ENCODE results near the gene WASL. TPM values are rescaled to one million over a fixed set of nuclear protein-coding genes. Genes with fewer than 3 reads are reported as not detected.
"Not testable (repeated sequence)": the region's sequence is repeated elsewhere in the genome, so short reads cannot be mapped to it uniquely, and the experiment has no call there.

Gene WASL
- total RNA-seq, 2 experiments from 2014 or later = 5.5 TPM

GRCh38 chr7:123641901-123642300, 106.9 kb downstream of the WASL start:
- DNase-seq (no peak), ATAC-seq (no peak)
- ChIA-PET CTCF (no interaction called here), POLR2A (no interaction called here)
- intact Hi-C loops (cut with DNase I, micrococcal nuclease) = no loop called here
- Mint-ChIP-seq H3K9me3 (ENCODE audit: low read depth) (no peaks in the 10 kb centered on the region), H3K27me3 (peaks cover 22% of the 10 kb centered on the region), H3K36me3 (ENCODE audit: low read depth) (no peaks in the 10 kb centered on the region), H3K4me3 (no peak overlapping the region), H3K4me1 (no peaks in the 10 kb centered on the region), H3K27ac (no peak overlapping the region)

- no peaks in the 10 kb centered on the region for H3K4me1 Mint-ChIP-seq
- ChIA-PET CTCF (no interaction called here), POLR2A (no interaction called here)
- intact Hi-C loops (cut with DNase I, micrococcal nuclease) = no loop called here
- H3K4me3 Mint-ChIP-seq = no peak overlapping the region
- peaks cover 17% of the 10 kb centered on the region for H3K27me3 Mint-ChIP-seq
- ATAC-seq (no peak), DNase-seq (no peak)
- no peaks in the 10 kb centered on the region for H3K9me3 Mint-ChIP-seq (ENCODE audit: low read depth)
- no peaks in the 10 kb centered on the region for H3K36me3 Mint-ChIP-seq (ENCODE audit: low read depth)
- no peak overlapping the region for H3K27ac Mint-ChIP-seq
Measured at GRCh38 chr7:123640583-123640982, 108.2 kb downstream of the WASL start.

- no peak overlapping the region for H3K27ac Mint-ChIP-seq
- intact Hi-C loops (cut with DNase I, micrococcal nuclease) = loop anchor here in 1 of 2 experiments (5.0 kb wide), 1 partner anchor 228 kb away; no protein-coding TSS in a partner anchor
- ChIA-PET CTCF (interaction anchor here (0.8 kb wide), 1 partner anchor 15 kb away, joined by 3 read pairs; no protein-coding TSS in a partner anchor), POLR2A (no interaction called here)
- H3K4me3 Mint-ChIP-seq = no peak overlapping the region
- no peaks in the 10 kb centered on the region for H3K9me3 Mint-ChIP-seq (ENCODE audit: low read depth)
- no peak for ATAC-seq
- no peak for DNase-seq
- peaks cover 17% of the 10 kb centered on the region for H3K27me3 Mint-ChIP-seq
- no peaks in the 10 kb centered on the region for H3K36me3 Mint-ChIP-seq (ENCODE audit: low read depth)
- H3K4me1 Mint-ChIP-seq = no peaks in the 10 kb centered on the region
Measured at GRCh38 chr7:123639631-123640030, 109.2 kb downstream of the WASL start.

- intact Hi-C loops (cut with DNase I, micrococcal nuclease) = loop anchor here in 1 of 2 experiments (5.0 kb wide), 1 partner anchor 229 kb away; no protein-coding TSS in a partner anchor
- Mint-ChIP-seq H3K4me1 (no peaks in the 10 kb centered on the region), H3K27me3 (peaks cover 18% of the 10 kb centered on the region), H3K9me3 (ENCODE audit: low read depth) (no peaks in the 10 kb centered on the region), H3K4me3 (no peak overlapping the region), H3K27ac (no peak overlapping the region), H3K36me3 (ENCODE audit: low read depth) (no peaks in the 10 kb centered on the region)
- CTCF ChIA-PET = no interaction called here
- POLR2A ChIA-PET = no interaction called here
- no peak for DNase-seq
- no peak for ATAC-seq
Measured at GRCh38 chr7:123637878-123638277, 110.9 kb downstream of the WASL start.

- no peaks in the 10 kb centered on the region for H3K36me3 Mint-ChIP-seq (ENCODE audit: low read depth)
- H3K4me3 Mint-ChIP-seq = no peak overlapping the region
- POLR2A ChIA-PET = no interaction called here
- intact Hi-C loops (cut with DNase I, micrococcal nuclease) = loop anchor here in 1 of 2 experiments (5.0 kb wide), 1 partner anchor 230 kb away; no protein-coding TSS in a partner anchor
- H3K27ac Mint-ChIP-seq = no peak overlapping the region
- H3K4me1 Mint-ChIP-seq = no peaks in the 10 kb centered on the region
- peaks cover 19% of the 10 kb centered on the region for H3K27me3 Mint-ChIP-seq
- H3K9me3 Mint-ChIP-seq (ENCODE audit: low read depth) = no peaks in the 10 kb centered on the region
- ATAC-seq (no peak), DNase-seq (no peak)
- CTCF ChIA-PET = interaction anchor here (0.7 to 2.2 kb wide), 4 partner anchors 12 to 235 kb away, joined by 3 to 13 read pairs (median 7); no protein-coding TSS in a partner anchor
Measured at GRCh38 chr7:123637203-123637602, 111.6 kb downstream of the WASL start.

GRCh38 chr7:123635551-123636359, 113.0 kb downstream of the WASL start:
- intact Hi-C loops (cut with DNase I, micrococcal nuclease) = loop anchor here (1.0 to 5.0 kb wide), 3 partner anchors 230 to 237 kb away; no protein-coding TSS in a partner anchor
- DNase-seq = no peak
- ChIA-PET POLR2A (interaction anchor here (0.6 kb wide), 1 partner anchor 11 kb away, joined by 3 read pairs; no protein-coding TSS in a partner anchor), CTCF (interaction anchor here (0.6 to 2.2 kb wide), 8 partner anchors 9 to 237 kb away, joined by 3 to 13 read pairs (median 4); no protein-coding TSS in a partner anchor)
- H3K9me3 Mint-ChIP-seq (ENCODE audit: low read depth) = no peaks in the 10 kb centered on the region
- H3K4me3 Mint-ChIP-seq = no peak overlapping the region
- no peaks in the 10 kb centered on the region for H3K4me1 Mint-ChIP-seq
- no peak overlapping the region for H3K27ac Mint-ChIP-seq
- ATAC-seq = no peak
- H3K27me3 Mint-ChIP-seq = peaks cover 21% of the 10 kb centered on the region
- H3K36me3 Mint-ChIP-seq (ENCODE audit: low read depth) = no peaks in the 10 kb centered on the region

GRCh38 chr7:123634011-123634573, 114.7 kb downstream of the WASL start:
- CTCF ChIA-PET = interaction anchor here (1.2 kb wide), 1 partner anchor 10 kb away, joined by 4 read pairs; no protein-coding TSS in a partner anchor
- H3K36me3 Mint-ChIP-seq (ENCODE audit: low read depth); DNase-seq; H3K4me3 Mint-ChIP-seq; intact Hi-C loops (cut with DNase I, micrococcal nuclease); H3K9me3 Mint-ChIP-seq (ENCODE audit: low read depth); H3K27ac Mint-ChIP-seq; H3K4me1 Mint-ChIP-seq; ATAC-seq; POLR2A ChIA-PET: not testable (repeated sequence)
- H3K27me3 Mint-ChIP-seq = peaks cover 22% of the 10 kb centered on the region

- DNase-seq (no peak), ATAC-seq (no peak)
- ChIA-PET POLR2A (no interaction called here), CTCF (interaction anchor here (0.6 to 1.2 kb wide), 2 partner anchors 10 to 289 kb away, joined by 4 read pairs; no protein-coding TSS in a partner anchor)
- no peak overlapping the region for H3K27ac Mint-ChIP-seq
- no peaks in the 10 kb centered on the region for H3K36me3 Mint-ChIP-seq (ENCODE audit: low read depth)
- H3K4me3 Mint-ChIP-seq = no peak overlapping the region
- no peaks in the 10 kb centered on the region for H3K9me3 Mint-ChIP-seq (ENCODE audit: low read depth)
- no peaks in the 10 kb centered on the region for H3K4me1 Mint-ChIP-seq
- intact Hi-C loops (cut with DNase I, micrococcal nuclease) = no loop called here
- peaks cover 22% of the 10 kb centered on the region for H3K27me3 Mint-ChIP-seq
Measured at GRCh38 chr7:123633553-123633952, 115.2 kb downstream of the WASL start.

- Mint-ChIP-seq H3K4me3 (no peak overlapping the region), H3K27ac (no peak overlapping the region), H3K4me1 (no peaks in the 10 kb centered on the region), H3K9me3 (ENCODE audit: low read depth) (no peaks in the 10 kb centered on the region), H3K27me3 (peaks cover 19% of the 10 kb centered on the region), H3K36me3 (ENCODE audit: low read depth) (no peaks in the 10 kb centered on the region)
- DNase-seq (no peak), ATAC-seq (no peak)
- ChIA-PET POLR2A (no interaction called here), CTCF (interaction anchor here (0.6 kb wide), 1 partner anchor 289 kb away, joined by 4 read pairs; no protein-coding TSS in a partner anchor)
- intact Hi-C loops (cut with DNase I, micrococcal nuclease) = no loop called here
Measured at GRCh38 chr7:123632808-123633207, 116.0 kb downstream of the WASL start.

Other genes with a start within 250 kb of the WASL start
- gene IQUB, start 214.4 kb downstream of the WASL start, total RNA-seq = under 1 TPM in 1 of 2 experiments, not detected in 1; 0.05 TPM
- gene NDUFA5, start 191.2 kb downstream of the WASL start, total RNA-seq = 10 to 100 TPM; 62.3 to 64.0 TPM
- not detected for gene ASB15, start 147.2 kb downstream of the WASL start, total RNA-seq
- gene LMOD2, start 93.1 kb downstream of the WASL start, total RNA-seq = not detected
- under 1 TPM in 1 of 2 experiments, not detected in 1; 0.25 TPM for gene HYAL4, start 96.2 kb upstream of the WASL start, total RNA-seq
- not detected for gene SPAM1, start 176.2 kb upstream of the WASL start, total RNA-seq

All from activated CD4-positive, alpha-beta T cell treated with anti-CD3 and anti-CD28 coated beads for 36 hours (primary cell).